Stimulated activated CD4-positive, alpha-beta T cell treated with anti-CD3 and anti-CD28 coated beads, Interleukin-2, amount 100 ng/mL, for 24 hours (primary cell): ENCODE results near the gene FBXW8.

Experiments
- DNase-seq, 2 donors: peaks; one replicate each; pipeline ENCODE4 v3.0.0-alpha.2; 2020

FBXW8 gene

GRCh38 chr12:117025481-117026151 lies 114.9 kb downstream of the FBXW8 start:
- DNase-seq, result peak; percentile 44 to 54

GRCh38 chr12:117026343-117026742 lies 115.6 kb downstream of the FBXW8 start:
- DNase-seq, result no peak

- no peak for DNase-seq
Measured at GRCh38 chr12:117026921-117027250, 116.1 kb downstream of the FBXW8 start.

GRCh38 chr12:117027251-117028086 lies 116.7 kb downstream of the FBXW8 start:
- DNase-seq, result no peak

- no peak for DNase-seq
Measured at GRCh38 chr12:117028254-117028653, 117.5 kb downstream of the FBXW8 start.

- DNase-seq, result no peak
Measured at GRCh38 chr12:117030187-117030900, 119.6 kb downstream of the FBXW8 start.

GRCh38 chr12:117031843-117032592 lies 121.3 kb downstream of the FBXW8 start:
- DNase-seq, result no peak

- DNase-seq, result no peak
Measured at GRCh38 chr12:117032593-117033381, 122.0 kb downstream of the FBXW8 start.

GRCh38 chr12:117033382-117034221 lies 122.9 kb downstream of the FBXW8 start:
- DNase-seq, result no peak

GRCh38 chr12:117034249-117034648 lies 123.5 kb downstream of the FBXW8 start:
- DNase-seq, result no peak

- no peak for DNase-seq
Measured at GRCh38 chr12:117034701-117035151, 124.0 kb downstream of the FBXW8 start.

- no peak for DNase-seq
Measured at GRCh38 chr12:117035287-117035686, 124.5 kb downstream of the FBXW8 start.

- DNase-seq, result no peak
Measured at GRCh38 chr12:117036046-117036445, 125.3 kb downstream of the FBXW8 start.

GRCh38 chr12:117036547-117036946 lies 125.8 kb downstream of the FBXW8 start:
- DNase-seq, result no peak

GRCh38 chr12:117037289-117038022 lies 126.7 kb downstream of the FBXW8 start:
- DNase-seq, result no peak

- no peak for DNase-seq
Measured at GRCh38 chr12:117038023-117038680, 127.4 kb downstream of the FBXW8 start.

- no peak for DNase-seq
Measured at GRCh38 chr12:117038919-117039318, 128.2 kb downstream of the FBXW8 start.

- no peak for DNase-seq
Measured at GRCh38 chr12:117039891-117040309, 129.2 kb downstream of the FBXW8 start.

GRCh38 chr12:117040496-117040895 lies 129.7 kb downstream of the FBXW8 start:
- DNase-seq, result no peak

GRCh38 chr12:117041798-117042170 lies 131.0 kb downstream of the FBXW8 start:
- DNase-seq, result no peak
